Fibroblast of lung (primary cell): ENCODE data around the gene RADIL.

Experiments
- EZH2 ChIP-seq: IDR thresholded peaks from 2 replicates; pipeline ENCODE4 v1.5.1; 2012; ENCODE audit warnings: low read length, control low read depth, mild to moderate bottlenecking; ENCODE audit errors: missing control alignments
- TF ChIP-seq, protein P1 (sequence below), 2 donors: IDR thresholded peaks in 1 of 2; conservative IDR thresholded peaks in 1 of 2; 1 replicate in 1 of 2; 2 replicates in 1 of 2; pipeline ENCODE4 v1.5.1; 2011 to 2012; ENCODE audit warnings: low read length in 2 of 2, control low read depth in 1 of 2, inconsistent platforms in 1 of 2, low read depth in 1 of 2, mild to moderate bottlenecking in 1 of 2

DNA sequence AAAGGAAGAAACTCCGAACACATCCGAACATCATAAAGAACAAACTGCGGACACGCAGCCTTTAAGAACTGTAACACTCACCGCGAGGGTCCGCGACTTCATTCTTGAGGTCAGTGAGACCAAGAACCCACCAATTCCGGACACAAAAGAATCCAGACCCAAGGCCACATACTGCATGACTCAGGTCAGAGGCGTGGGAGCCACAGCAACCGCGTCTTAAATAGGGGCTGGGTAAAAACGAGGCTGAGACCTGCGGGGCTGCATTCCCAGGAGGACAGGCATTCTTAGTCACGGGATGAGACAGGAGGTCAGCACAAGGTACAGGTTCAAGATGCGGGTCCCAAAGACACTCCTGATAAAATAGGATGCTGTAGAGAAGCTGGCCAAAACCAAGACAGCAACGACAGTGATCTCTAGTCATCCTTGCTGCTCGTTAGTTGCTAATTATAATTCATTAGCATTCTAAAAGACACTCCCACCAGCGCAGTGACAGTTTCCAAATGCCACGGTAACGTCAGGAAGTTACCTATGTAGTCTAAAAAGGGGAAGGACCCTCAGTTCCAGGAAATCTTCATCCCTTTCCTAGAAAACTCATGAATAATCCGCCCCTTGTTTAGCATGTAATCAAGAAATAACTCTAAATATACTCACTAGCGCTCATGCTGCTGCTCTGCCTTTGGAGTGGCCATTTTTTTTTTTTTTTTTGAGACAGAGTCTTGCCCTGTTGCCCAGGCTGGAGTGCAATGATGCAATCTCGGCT is 88.7 kb downstream of the RADIL start:
- TF ChIP-seq, protein P1, sequence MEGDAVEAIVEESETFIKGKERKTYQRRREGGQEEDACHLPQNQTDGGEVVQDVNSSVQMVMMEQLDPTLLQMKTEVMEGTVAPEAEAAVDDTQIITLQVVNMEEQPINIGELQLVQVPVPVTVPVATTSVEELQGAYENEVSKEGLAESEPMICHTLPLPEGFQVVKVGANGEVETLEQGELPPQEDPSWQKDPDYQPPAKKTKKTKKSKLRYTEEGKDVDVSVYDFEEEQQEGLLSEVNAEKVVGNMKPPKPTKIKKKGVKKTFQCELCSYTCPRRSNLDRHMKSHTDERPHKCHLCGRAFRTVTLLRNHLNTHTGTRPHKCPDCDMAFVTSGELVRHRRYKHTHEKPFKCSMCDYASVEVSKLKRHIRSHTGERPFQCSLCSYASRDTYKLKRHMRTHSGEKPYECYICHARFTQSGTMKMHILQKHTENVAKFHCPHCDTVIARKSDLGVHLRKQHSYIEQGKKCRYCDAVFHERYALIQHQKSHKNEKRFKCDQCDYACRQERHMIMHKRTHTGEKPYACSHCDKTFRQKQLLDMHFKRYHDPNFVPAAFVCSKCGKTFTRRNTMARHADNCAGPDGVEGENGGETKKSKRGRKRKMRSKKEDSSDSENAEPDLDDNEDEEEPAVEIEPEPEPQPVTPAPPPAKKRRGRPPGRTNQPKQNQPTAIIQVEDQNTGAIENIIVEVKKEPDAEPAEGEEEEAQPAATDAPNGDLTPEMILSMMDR (conservative IDR thresholded peaks at IDR 0.05 in 1 of 2, IDR thresholded peaks at IDR 0.05 in 1 of 2; ENCODE audit: low read depth in 1 of 2, low read length in 2 of 2): no peak
- no peak for TF ChIP-seq EZH2
